GM19324 (cell line): Measurements from ENCODE around the gene ZBTB8OS.

Experiments
- ATAC-seq: cut with Tn5 transposase; IDR thresholded peaks from one replicate; pipeline ENCODE4 v1.9.1; 2021; ENCODE audit warnings: mild to moderate bottlenecking, moderate library complexity; ENCODE audit not compliant: unreplicated experiment, low FRiP score

Gene ZBTB8OS

GRCh38 chr1:32613472-32613871, 36.9 kb downstream of the ZBTB8OS start:
- no peak for ATAC-seq

- no peak for ATAC-seq
These were observed 38.0 kb downstream of the ZBTB8OS start for GRCh38 chr1:32612189-32612881.

GRCh38 chr1:32611859-32612188, 38.5 kb downstream of the ZBTB8OS start:
- no peak for ATAC-seq

GRCh38 chr1:32609180-32609579, 41.2 kb downstream of the ZBTB8OS start:
- no peak for ATAC-seq

GRCh38 chr1:32606565-32607371, 43.6 kb downstream of the ZBTB8OS start:
- ATAC-seq, result no peak

GRCh38 chr1:32605711-32606424, 44.5 kb downstream of the ZBTB8OS start:
- no peak for ATAC-seq

- no peak for ATAC-seq
These were observed 50.3 kb downstream of the ZBTB8OS start for GRCh38 chr1:32600034-32600433.

GRCh38 chr1:32592943-32593342, 57.4 kb downstream of the ZBTB8OS start:
- no peak for ATAC-seq

- no peak for ATAC-seq
These were observed 69.9 kb downstream of the ZBTB8OS start for GRCh38 chr1:32580348-32581017.
